ENCODE data around the gene ARHGAP25.
"Not testable (repeated sequence)": the region's sequence is repeated elsewhere in the genome, so short reads cannot be mapped to it uniquely, and the experiment has no call there.

The ARHGAP25 gene

DNA sequence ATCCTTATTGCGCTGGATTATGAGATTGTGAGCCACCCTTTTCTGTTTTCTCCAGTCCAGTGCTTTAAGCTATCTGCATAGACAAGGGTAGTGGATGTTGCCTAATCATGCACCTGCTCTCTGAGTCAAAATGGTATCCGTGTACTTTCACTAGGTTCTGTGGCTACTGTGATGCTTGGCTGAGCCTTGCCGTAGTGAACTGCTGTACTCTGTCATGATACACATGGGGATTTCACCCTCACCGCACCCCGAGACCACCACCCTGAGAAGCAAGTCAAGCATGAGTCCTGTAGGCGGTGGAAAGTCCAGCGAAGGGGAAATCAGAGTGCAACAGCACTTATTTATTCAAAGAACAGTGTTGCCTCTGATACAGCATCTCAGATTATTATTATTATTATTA is 55.0 kb downstream of the ARHGAP25 start:
- Histone ChIP-seq H3K27me3 (ENCODE audit: low read depth, low read length) (no peaks in the 10 kb centered on the region), H3K4me1 (ENCODE audit: control insufficient read depth in 1 of 2, insufficient read depth in 2 of 2, low read length in 2 of 2) (peaks cover 0 to 3% of the 10 kb centered on the region in 2 donors), H3K4me3 (ENCODE audit: low read depth in 1 of 2, low read length in 2 of 2) (no peak overlapping the region), H3K27ac (ENCODE audit: low read length) (no peak overlapping the region), H3K36me3 (ENCODE audit: control insufficient read depth in 1 of 2, insufficient read depth in 2 of 2, low read length in 2 of 2) (peaks cover 0 to 3% of the 10 kb centered on the region in 2 donors), H3K9me3 (ENCODE audit: control insufficient read depth in 1 of 2, low read length in 2 of 2) (no peaks in the 10 kb centered on the region)

DNA sequence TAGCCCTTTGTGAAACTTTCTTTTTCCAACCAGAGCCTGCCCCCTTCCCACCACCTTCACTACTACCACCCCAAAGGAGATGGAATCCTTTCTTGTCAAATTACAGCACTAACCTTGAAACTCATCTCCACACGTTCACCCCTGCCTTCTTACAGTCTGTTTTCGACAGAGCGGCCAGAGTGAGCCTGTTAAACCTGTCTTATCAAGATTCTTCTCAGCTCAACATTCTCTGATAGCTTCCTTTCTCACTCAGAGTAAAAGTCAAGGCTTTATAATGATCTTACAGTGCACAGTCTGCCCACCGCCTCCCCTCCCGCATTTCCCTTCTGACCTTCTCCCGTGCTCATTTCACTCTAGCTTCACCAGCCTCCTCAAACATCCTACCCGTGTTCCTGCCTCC is 56.0 kb downstream of the ARHGAP25 start:
- no peak overlapping the region for H3K4me3 ChIP-seq (ENCODE audit: low read depth in 1 of 2, low read length in 2 of 2)
- H3K27ac ChIP-seq (ENCODE audit: low read length) = no peak overlapping the region
- peaks cover 0 to 3% of the 10 kb centered on the region in 2 donors for H3K36me3 ChIP-seq (ENCODE audit: control insufficient read depth in 1 of 2, insufficient read depth in 2 of 2, low read length in 2 of 2)
- H3K9me3 ChIP-seq (ENCODE audit: control insufficient read depth in 1 of 2, low read length in 2 of 2) = no peaks in the 10 kb centered on the region
- no peaks in the 10 kb centered on the region for H3K4me1 ChIP-seq (ENCODE audit: control insufficient read depth in 1 of 2, insufficient read depth in 2 of 2, low read length in 2 of 2)
- H3K27me3 ChIP-seq (ENCODE audit: low read depth, low read length) = no peaks in the 10 kb centered on the region

DNA sequence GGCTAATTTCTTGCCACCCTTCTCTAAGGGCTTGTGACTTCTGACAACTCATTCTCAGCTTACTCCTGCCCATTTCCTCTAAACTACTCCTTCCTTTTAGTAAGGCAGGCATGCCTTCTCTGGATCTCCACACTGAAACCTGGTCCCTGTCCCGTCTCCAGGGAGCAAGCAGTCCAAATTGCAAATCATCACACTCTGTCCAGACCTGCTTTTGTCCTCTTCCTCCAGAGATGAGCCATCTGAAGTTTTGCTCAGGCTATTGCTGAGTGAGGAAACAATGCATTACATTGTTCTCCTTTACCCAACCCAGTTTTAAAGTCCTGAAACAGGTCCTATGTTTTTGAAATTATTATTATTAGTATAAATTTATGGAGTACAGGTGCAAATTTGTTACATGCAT is 57.3 kb downstream of the ARHGAP25 start:
- Histone ChIP-seq H3K27ac (ENCODE audit: low read length) (no peak overlapping the region), H3K9me3 (ENCODE audit: control insufficient read depth in 1 of 2, low read length in 2 of 2) (no peaks in the 10 kb centered on the region), H3K36me3 (ENCODE audit: control insufficient read depth in 1 of 2, insufficient read depth in 2 of 2, low read length in 2 of 2) (no peaks in the 10 kb centered on the region), H3K27me3 (ENCODE audit: low read depth, low read length) (no peaks in the 10 kb centered on the region), H3K4me1 (ENCODE audit: control insufficient read depth in 1 of 2, insufficient read depth in 2 of 2, low read length in 2 of 2) (no peaks in the 10 kb centered on the region), H3K4me3 (ENCODE audit: low read depth in 1 of 2, low read length in 2 of 2) (no peak overlapping the region)

DNA sequence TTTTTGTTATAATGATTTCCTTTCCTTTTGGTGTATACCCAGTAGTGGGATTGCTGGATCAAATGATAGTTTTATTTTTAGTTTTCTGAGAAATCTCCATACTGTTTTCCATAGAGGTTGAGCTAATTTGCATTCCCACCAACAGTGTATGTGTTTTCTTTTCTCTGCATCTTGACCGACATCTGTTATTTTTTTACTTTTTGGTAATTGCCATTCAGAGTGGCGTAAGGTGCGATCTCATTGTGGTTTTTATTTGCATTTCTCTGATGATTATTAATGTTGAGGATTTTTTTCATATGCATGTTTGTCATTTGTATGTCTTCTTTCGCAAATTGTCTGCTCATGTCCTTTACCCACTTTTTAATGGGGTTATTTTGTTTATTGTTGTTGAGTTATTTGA is 58.1 kb downstream of the ARHGAP25 start:
- H3K9me3 ChIP-seq (ENCODE audit: control insufficient read depth in 1 of 2, low read length in 2 of 2) = no peaks in the 10 kb centered on the region
- no peaks in the 10 kb centered on the region for H3K27me3 ChIP-seq (ENCODE audit: low read depth, low read length)
- no peak overlapping the region for H3K27ac ChIP-seq (ENCODE audit: low read length)
- no peaks in the 10 kb centered on the region for H3K4me1 ChIP-seq (ENCODE audit: control insufficient read depth in 1 of 2, insufficient read depth in 2 of 2, low read length in 2 of 2)
- H3K4me3 ChIP-seq (ENCODE audit: low read depth in 1 of 2, low read length in 2 of 2) = no peak overlapping the region
- H3K36me3 ChIP-seq (ENCODE audit: control insufficient read depth in 1 of 2, insufficient read depth in 2 of 2, low read length in 2 of 2) = no peaks in the 10 kb centered on the region

DNA sequence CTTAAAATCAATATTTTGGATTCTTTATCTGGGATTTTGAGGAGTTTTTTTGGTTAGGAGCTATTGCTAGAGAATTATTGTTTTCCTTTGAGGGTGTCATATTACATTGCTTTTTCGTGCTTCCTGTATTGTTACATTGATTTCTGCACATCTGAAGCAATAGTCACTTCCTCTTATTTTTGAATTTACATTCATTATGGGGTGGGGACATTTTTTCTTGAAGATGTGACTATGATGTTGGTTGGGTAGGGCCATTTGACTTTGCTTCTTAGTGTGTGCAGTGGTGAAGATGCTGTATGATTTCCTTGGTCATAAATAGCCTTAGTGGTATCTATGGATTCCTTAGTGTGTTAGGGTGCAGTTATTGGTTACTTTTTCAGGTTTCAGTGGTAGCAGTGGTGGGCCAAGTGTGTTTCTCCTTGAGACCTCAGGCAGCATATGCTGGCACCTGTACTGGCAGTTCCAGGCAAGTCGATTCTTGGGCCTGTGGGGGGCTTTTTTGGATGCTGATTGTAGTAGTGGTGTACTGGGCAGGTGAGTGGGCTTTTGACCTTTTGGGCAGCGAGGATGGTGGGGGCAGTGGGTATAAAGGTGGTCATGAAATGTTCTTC is 61.8 kb downstream of the ARHGAP25 start:
- no peaks in the 10 kb centered on the region for H3K9me3 ChIP-seq (ENCODE audit: control insufficient read depth in 1 of 2, low read length in 2 of 2)
- H3K4me3 ChIP-seq (ENCODE audit: low read depth in 1 of 2, low read length in 2 of 2) = no peak overlapping the region
- H3K27me3 ChIP-seq (ENCODE audit: low read depth, low read length) = no peaks in the 10 kb centered on the region
- H3K4me1 ChIP-seq (ENCODE audit: control insufficient read depth in 1 of 2, insufficient read depth in 2 of 2, low read length in 2 of 2) = no peaks in the 10 kb centered on the region
- H3K27ac ChIP-seq (ENCODE audit: low read length) = no peak overlapping the region
- H3K36me3 ChIP-seq (ENCODE audit: control insufficient read depth in 1 of 2, insufficient read depth in 2 of 2, low read length in 2 of 2) = no peaks in the 10 kb centered on the region

DNA sequence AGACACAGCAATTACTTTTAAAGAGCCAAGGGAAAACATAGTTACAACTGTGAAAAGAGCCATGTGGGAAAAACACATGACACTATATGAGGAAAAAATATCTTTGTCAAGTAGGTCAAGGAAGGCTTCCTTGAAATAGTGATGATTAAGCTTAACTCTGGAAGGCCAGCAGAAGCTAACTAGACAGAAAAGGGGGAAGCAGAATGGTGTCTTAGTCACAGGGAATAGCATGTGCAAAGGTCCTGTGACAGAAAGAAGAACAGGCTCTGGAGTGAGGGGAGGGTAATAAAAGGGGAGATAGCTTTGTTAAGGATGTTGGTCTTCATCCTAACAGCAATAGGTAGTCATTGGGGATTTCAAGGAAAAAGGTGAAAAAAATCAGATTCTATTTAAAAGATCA is 64.0 kb downstream of the ARHGAP25 start:
- Histone ChIP-seq H3K27ac (ENCODE audit: low read length) (no peak overlapping the region), H3K9me3 (ENCODE audit: control insufficient read depth in 1 of 2, low read length in 2 of 2) (no peaks in the 10 kb centered on the region), H3K4me1 (ENCODE audit: control insufficient read depth in 1 of 2, insufficient read depth in 2 of 2, low read length in 2 of 2) (no peaks in the 10 kb centered on the region), H3K36me3 (ENCODE audit: control insufficient read depth in 1 of 2, insufficient read depth in 2 of 2, low read length in 2 of 2) (no peaks in the 10 kb centered on the region), H3K27me3 (ENCODE audit: low read depth, low read length) (no peaks in the 10 kb centered on the region), H3K4me3 (ENCODE audit: low read depth in 1 of 2, low read length in 2 of 2) (no peak overlapping the region)

DNA sequence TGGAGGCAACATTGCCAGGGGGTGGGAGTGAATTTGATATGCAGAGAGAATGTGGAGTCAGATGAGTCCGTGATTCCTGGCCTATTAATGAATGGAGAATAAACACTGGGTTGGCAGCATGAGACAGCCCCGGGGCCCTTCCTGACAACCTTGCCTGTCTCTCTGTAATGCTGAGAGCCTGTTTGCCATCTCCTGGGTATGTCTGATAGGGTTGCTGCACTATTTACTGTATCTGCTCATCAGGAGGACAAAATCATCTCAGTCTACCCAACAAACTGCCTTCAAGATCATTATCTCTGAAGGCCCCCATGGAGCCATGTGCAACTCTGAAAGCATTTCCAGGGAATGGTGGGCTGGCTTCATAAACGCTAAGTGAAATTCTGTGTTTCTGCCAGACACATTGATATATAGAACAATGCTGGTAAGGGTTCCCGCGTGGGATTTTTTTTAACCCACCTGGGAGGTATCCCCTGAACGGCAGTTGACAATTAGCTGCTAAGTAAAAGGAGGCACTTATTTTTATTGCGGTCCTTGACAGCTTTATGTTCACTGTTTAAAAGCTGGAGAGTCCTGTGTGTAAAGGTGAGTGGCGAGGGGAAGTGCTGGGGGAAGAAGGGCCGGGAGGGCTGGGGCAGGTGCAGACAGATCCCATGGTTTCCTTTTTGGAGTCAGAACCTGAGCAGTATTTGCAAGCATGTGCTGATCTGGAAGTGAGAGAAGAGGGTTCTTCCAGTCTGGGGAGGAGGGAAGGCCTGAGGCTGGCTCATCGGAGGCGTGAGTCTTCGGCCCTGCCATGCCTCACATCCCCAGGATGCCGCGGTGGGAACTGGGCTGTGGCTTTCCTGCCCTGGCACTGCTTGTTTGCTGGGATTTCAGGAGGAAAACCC is 64.8 kb downstream of the ARHGAP25 start:
- no peak overlapping the region for H3K27ac ChIP-seq (ENCODE audit: low read length)
- H3K4me3 ChIP-seq (ENCODE audit: low read depth in 1 of 2, low read length in 2 of 2) = no peak overlapping the region
- no peaks in the 10 kb centered on the region for H3K9me3 ChIP-seq (ENCODE audit: control insufficient read depth in 1 of 2, low read length in 2 of 2)
- no peaks in the 10 kb centered on the region for H3K27me3 ChIP-seq (ENCODE audit: low read depth, low read length)
- H3K4me1 ChIP-seq (ENCODE audit: control insufficient read depth in 1 of 2, insufficient read depth in 2 of 2, low read length in 2 of 2) = no peaks in the 10 kb centered on the region
- H3K36me3 ChIP-seq (ENCODE audit: control insufficient read depth in 1 of 2, insufficient read depth in 2 of 2, low read length in 2 of 2) = no peaks in the 10 kb centered on the region

DNA sequence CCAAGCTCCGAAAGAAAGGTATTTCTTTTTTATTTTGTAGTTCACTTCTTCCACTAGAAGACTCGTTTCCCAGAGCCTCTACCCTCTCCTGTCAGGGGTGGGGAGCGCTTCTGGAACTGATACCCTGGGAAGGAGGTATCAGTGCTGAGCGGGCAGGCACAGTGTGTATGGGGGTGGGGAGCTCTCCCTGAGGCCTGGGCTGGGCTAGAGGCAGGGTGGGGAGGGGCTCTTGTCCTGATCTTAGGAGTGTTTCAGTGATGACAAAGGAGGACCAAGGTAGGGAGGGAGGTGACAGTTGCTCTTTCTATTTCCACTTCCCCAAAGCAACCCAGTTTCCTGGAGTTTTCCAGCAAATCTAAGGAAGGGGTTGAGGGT is 65.4 kb downstream of the ARHGAP25 start:
- Histone ChIP-seq H3K27ac (ENCODE audit: low read length) (no peak overlapping the region), H3K36me3 (ENCODE audit: control insufficient read depth in 1 of 2, insufficient read depth in 2 of 2, low read length in 2 of 2) (no peaks in the 10 kb centered on the region), H3K27me3 (ENCODE audit: low read depth, low read length) (no peaks in the 10 kb centered on the region), H3K4me3 (ENCODE audit: low read depth in 1 of 2, low read length in 2 of 2) (no peak overlapping the region), H3K9me3 (ENCODE audit: control insufficient read depth in 1 of 2, low read length in 2 of 2) (no peaks in the 10 kb centered on the region), H3K4me1 (ENCODE audit: control insufficient read depth in 1 of 2, insufficient read depth in 2 of 2, low read length in 2 of 2) (no peaks in the 10 kb centered on the region)

DNA sequence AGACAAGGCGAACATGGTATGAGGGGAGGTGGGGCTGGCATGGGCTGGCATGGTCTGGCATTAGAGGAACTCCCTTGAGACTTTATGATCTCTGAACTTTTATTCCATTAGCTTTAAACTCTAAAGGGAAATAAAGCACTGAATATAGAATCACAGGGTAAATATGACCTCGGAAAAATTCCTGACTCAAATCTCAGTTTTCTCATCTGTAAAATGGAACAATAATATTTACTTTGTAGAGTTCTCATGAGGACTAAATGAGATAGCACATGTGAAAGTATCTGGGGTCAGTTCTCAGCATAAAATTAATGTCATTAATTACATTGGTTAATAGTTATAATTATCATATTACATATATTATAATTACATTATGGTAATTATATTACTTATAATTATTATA is 65.9 kb downstream of the ARHGAP25 start:
- no peak overlapping the region for H3K4me3 ChIP-seq (ENCODE audit: low read depth in 1 of 2, low read length in 2 of 2)
- no peaks in the 10 kb centered on the region for H3K4me1 ChIP-seq (ENCODE audit: control insufficient read depth in 1 of 2, insufficient read depth in 2 of 2, low read length in 2 of 2)
- H3K27me3 ChIP-seq (ENCODE audit: low read depth, low read length) = no peaks in the 10 kb centered on the region
- no peak overlapping the region for H3K27ac ChIP-seq (ENCODE audit: low read length)
- H3K9me3 ChIP-seq (ENCODE audit: control insufficient read depth in 1 of 2, low read length in 2 of 2) = no peaks in the 10 kb centered on the region
- H3K36me3 ChIP-seq (ENCODE audit: control insufficient read depth in 1 of 2, insufficient read depth in 2 of 2, low read length in 2 of 2) = no peaks in the 10 kb centered on the region

DNA sequence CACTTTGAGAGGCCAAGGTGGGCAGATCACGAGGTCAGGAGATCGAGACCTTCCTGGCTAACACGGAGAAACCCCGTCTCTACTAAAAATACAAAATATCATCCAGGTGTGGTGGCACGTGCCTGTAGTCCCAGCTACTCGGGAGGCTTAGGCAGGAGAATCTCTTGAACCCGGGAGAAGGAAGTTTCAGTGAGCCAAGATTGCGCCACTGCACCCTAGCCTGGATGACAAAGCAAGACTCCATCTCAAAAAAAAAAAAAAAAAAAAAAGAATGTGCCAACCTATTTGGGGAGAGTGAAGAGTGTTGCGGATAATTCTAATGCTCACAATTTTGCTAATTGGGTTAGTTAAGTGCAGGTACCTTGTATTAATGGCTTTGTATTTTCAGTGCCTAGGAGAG is 67.5 kb downstream of the ARHGAP25 start:
- H3K9me3 ChIP-seq (ENCODE audit: control insufficient read depth in 1 of 2, low read length in 2 of 2); H3K27ac ChIP-seq (ENCODE audit: low read length); H3K4me1 ChIP-seq (ENCODE audit: control insufficient read depth in 1 of 2, insufficient read depth in 2 of 2, low read length in 2 of 2); H3K27me3 ChIP-seq (ENCODE audit: low read depth, low read length); H3K4me3 ChIP-seq (ENCODE audit: low read depth in 1 of 2, low read length in 2 of 2); H3K36me3 ChIP-seq (ENCODE audit: control insufficient read depth in 1 of 2, insufficient read depth in 2 of 2, low read length in 2 of 2): not testable (repeated sequence)

DNA sequence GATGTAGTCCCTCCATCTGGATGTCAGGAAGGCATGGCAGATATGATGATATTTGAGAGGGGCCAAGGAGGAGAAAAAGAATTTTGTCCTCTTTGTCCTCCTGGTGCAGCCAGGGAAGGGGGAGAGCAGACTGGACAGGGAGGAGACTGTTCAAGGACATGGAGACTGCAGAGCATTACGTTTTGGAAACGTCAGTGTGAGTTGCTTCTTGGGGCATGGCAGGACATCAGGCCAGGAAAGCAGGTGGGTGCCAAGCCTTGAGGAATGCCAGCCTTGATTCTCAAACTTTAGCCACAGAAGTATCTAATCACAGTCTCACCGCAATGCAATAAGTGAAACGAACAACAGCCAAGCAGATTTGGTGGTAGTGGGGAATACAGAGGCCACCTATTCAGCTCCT is 70.4 kb downstream of the ARHGAP25 start:
- peaks cover 0 to 8% of the 10 kb centered on the region in 2 donors for H3K4me1 ChIP-seq (ENCODE audit: control insufficient read depth in 1 of 2, insufficient read depth in 2 of 2, low read length in 2 of 2)
- H3K27ac ChIP-seq (ENCODE audit: low read length) = no peak overlapping the region
- H3K27me3 ChIP-seq (ENCODE audit: low read depth, low read length) = no peaks in the 10 kb centered on the region
- H3K4me3 ChIP-seq (ENCODE audit: low read depth in 1 of 2, low read length in 2 of 2) = no peak overlapping the region
- H3K9me3 ChIP-seq (ENCODE audit: control insufficient read depth in 1 of 2, low read length in 2 of 2) = no peaks in the 10 kb centered on the region
- no peaks in the 10 kb centered on the region for H3K36me3 ChIP-seq (ENCODE audit: control insufficient read depth in 1 of 2, insufficient read depth in 2 of 2, low read length in 2 of 2)

All from muscle layer of duodenum (tissue), 2 donors.